K562 (cell line): ENCODE measurements around the gene FAM167B. TPM values are rescaled to one million over a fixed set of nuclear protein-coding genes. Genes with fewer than 3 reads are reported as not detected.

Experiments used
- BACH1 ChIP-seq: fragments of 200-800 bp; sonication (Bioruptor generic); IDR thresholded peaks from 2 replicates; pipeline ENCODE4 v1.6.1; 2016; ENCODE audit warnings: missing genetic modification characterization, missing compliant biosample characterization
- CREB1 ChIP-seq, 2 experiments: sonication (generic) in 1 of 2; formaldehyde crosslinking in 1 of 2; IDR thresholded peaks; 2 replicates each; pipeline versions ENCODE4 v1.6.1 to v1.8.0; 2012 to 2022; ENCODE audit warnings: inconsistent platforms in 1 of 2, mild to moderate bottlenecking in 1 of 2, missing genetic modification reagents in 1 of 2, moderate library complexity in 1 of 2
- CTCFL ChIP-seq: IDR thresholded peaks from 2 replicates; pipeline ENCODE4 v1.6.1; 2011; ENCODE audit warnings: borderline replicate concordance, low read depth, mild to moderate bottlenecking, moderate library complexity, low read length; ENCODE audit not compliant: insufficient read depth, poor library complexity, severe bottlenecking
- GATAD2A ChIP-seq: fragments of 450-650 bp; IDR thresholded peaks from 2 replicates; pipeline ENCODE4 v1.6.1; 2017
- KLF6 ChIP-seq: fragments of 250-450 bp; sonication (Bioruptor Pico); IDR thresholded peaks from 2 replicates; pipeline ENCODE4 v1.4.0; 2020; ENCODE audit warnings: mild to moderate bottlenecking, moderate library complexity, borderline replicate concordance
- MXD1 ChIP-seq: fragments of 250-450 bp; sonication (Bioruptor Pico); IDR thresholded peaks from 2 replicates; pipeline ENCODE4 v1.8.0; 2021; ENCODE audit warnings: borderline replicate concordance, mild to moderate bottlenecking, moderate library complexity; ENCODE audit not compliant: poor library complexity, severe bottlenecking
- NR0B1 ChIP-seq: fragments of 450-650 bp; IDR thresholded peaks from one replicate; pipeline ENCODE4 v1.6.1; 2018; ENCODE audit warnings: mild to moderate bottlenecking, moderate library complexity; ENCODE audit not compliant: partially characterized antibody
- PKNOX1 ChIP-seq: fragments of 450-650 bp; IDR thresholded peaks from 2 replicates; pipeline ENCODE4 v1.6.1; 2016
- POLR2AphosphoS2 ChIP-seq: IDR thresholded peaks from 2 replicates; pipeline ENCODE4 v1.6.1; 2012; ENCODE audit warnings: low read length, improper control_type of control experiment
- POLR3G ChIP-seq: IDR thresholded peaks from 2 replicates; pipeline ENCODE4 v1.6.1; 2011; ENCODE audit not compliant: insufficient read length, insufficient replicate concordance; ENCODE audit errors: extremely low read depth
- PRDM10 ChIP-seq: fragments of 450-650 bp; IDR thresholded peaks from 2 replicates; pipeline ENCODE4 v1.6.1; 2018; ENCODE audit not compliant: partially characterized antibody
- SRSF7 ChIP-seq: fragments of 200-400 bp; formaldehyde crosslinking; optimal IDR thresholded peaks from 2 replicates; pipeline ENCODE3; 2017; ENCODE audit warnings: mild to moderate bottlenecking, low read depth, low read length
- WHSC1 ChIP-seq: IDR thresholded peaks from one replicate; pipeline ENCODE4 v1.6.1; 2012; ENCODE audit warnings: low read length, control low read depth, inconsistent platforms
- XRCC4 ChIP-seq: IDR thresholded peaks from one replicate; pipeline ENCODE4 v1.6.1; 2011; ENCODE audit not compliant: insufficient read depth, insufficient read length; ENCODE audit errors: extremely low read depth
- ZNF23 ChIP-seq: fragments of 250-450 bp; sonication (Bioruptor Pico); IDR thresholded peaks from 2 replicates; pipeline ENCODE4 v1.4.0; 2020; ENCODE audit warnings: mild to moderate bottlenecking
- ZNF436 ChIP-seq: fragments of 250-450, 450-650 bp; sonication (Bioruptor Pico); formaldehyde crosslinking; IDR thresholded peaks from 2 replicates; pipeline ENCODE4 v1.7.0; 2020; ENCODE audit warnings: mild to moderate bottlenecking
- ZNF668 ChIP-seq: fragments of 250-450 bp; sonication (Bioruptor Pico); IDR thresholded peaks from 2 replicates; pipeline ENCODE4 v1.8.0; 2022; ENCODE audit warnings: mild to moderate bottlenecking, inconsistent platforms
- ZNF76 ChIP-seq: fragments of 250-450 bp; sonication (Bioruptor Pico); IDR thresholded peaks from 2 replicates; pipeline ENCODE4 v1.4.0; 2020; ENCODE audit warnings: mild to moderate bottlenecking, moderate library complexity, borderline replicate concordance
- polyA plus RNA-seq, 8 experiments: library from polyadenylated mRNA; depleted of rRNA in 4 of 8; stranded (reverse) in 5 of 8; unstranded in 3 of 8; fragments of >200 nt; fragmentation: Nextera tagmentation in 2 of 8; fragmentation: Illumina TruSeq in 1 of 8; extraction: Ambion mirVana in 2 of 8; extraction: Trizol in 1 of 8; gene quantifications; 2 replicates each; pipeline versions ENCODE4 v1.2.1 to v1.2.3, GENCODE V29; 2011 to 2014; ENCODE audit warnings: inconsistent platforms in 1 of 8, missing spikeins in 1 of 8
- total RNA-seq, 7 experiments: library from RNA; depleted of rRNA in 6 of 7; stranded (reverse); fragments of >200 nt in 6 of 7; fragmentation: Illumina TruSeq in 2 of 7; extraction: Trizol in 2 of 7; gene quantifications; 2 replicates each; pipeline versions ENCODE4 v1.2.1 to v1.2.3, GENCODE V29; 2011 to 2021; ENCODE audit warnings: low replicate concordance in 1 of 7

The FAM167B gene
- total and polyA plus RNA-seq, 9 of the 15 experiments (the other 6 are each of a cell fraction or from before 2014, with no cell fraction given): not detected

GRCh38 chr1:32201011-32201855 is 45.8 kb upstream of the FAM167B start (continued):
- TF ChIP-seq CREB1 (IDR thresholded peaks at IDR 0.05) (no peak), CREB1 (CRISPR knock-in tag; IDR thresholded peaks at IDR 0.05) (no peak; the same call in 1 of the 2 replicates), ZNF23 (CRISPR knock-in tag) (no peak), ZNF668 (no peak), GATAD2A (no peak), BACH1 (tag) (no peak), ZNF436 (no peak), POLR2AphosphoS2 (peak; percentile 37; the same call in 1 of the 2 replicates), MXD1 (CRISPR knock-in tag) (no peak), WHSC1 (no peak), ZNF76 (no peak), NR0B1 (no peak), CTCFL (no peak), KLF6 (CRISPR knock-in tag) (no peak), PKNOX1 (peak; percentile 41), PRDM10 (peak; percentile 67), XRCC4 (no peak), POLR3G (no peak), SRSF7 (no peak)
